GM13977 (cell line): Measurements from ENCODE around the gene LYRM7.
"Not testable (repeated sequence)": the region's sequence is repeated elsewhere in the genome, so short reads cannot be mapped to it uniquely, and the experiment has no call there.

ENCODE experiments used
- DNase-seq: peaks from one replicate; pipeline ENCODE4 v3.0.0; 2012; ENCODE audit warnings: low spot score
- in situ Hi-C: fragments of 300-500 bp; cut with MboI; formaldehyde crosslinking; loops from one replicate; pipeline ENCODE4 v1.12.0; 2022; ENCODE audit warnings: low sequenced_read_pairs, low pct_unique_long_range_greater_than_20kb, mixed read lengths, inconsistent platforms; ENCODE audit not compliant: unreplicated experiment
- TF ChIP-seq, protein P1 (sequence below): IDR thresholded peaks from 2 replicates; pipeline ENCODE4 v1.5.1; 2012; ENCODE audit warnings: mild to moderate bottlenecking, control low read depth; ENCODE audit not compliant: insufficient read depth; ENCODE audit errors: extremely low read depth, missing control alignments

The LYRM7 gene

DNA sequence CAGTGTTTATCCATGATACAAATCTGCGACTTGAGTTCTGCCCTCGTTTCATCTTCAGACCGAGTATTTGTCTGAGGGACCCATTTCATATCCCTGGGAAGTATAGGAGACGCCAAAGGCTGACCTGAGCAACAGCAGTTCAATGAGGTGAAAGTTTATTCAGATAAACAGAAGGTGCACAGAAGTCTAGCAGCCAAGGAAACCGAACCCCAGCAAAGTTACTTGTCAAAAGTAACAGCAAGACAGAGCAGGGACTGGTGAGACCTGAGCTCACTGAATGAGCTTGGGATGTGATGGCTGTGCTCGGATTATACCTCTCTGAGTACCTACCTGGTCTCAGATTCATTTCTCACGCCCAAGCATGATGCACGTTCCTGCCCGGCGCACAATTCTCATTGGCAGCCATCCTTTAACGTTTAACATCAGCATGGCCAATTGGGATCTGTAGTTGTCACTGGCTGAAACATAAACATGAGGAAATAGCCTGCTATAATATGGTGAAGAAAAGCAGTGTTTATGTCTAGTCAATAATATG, 599 bp downstream of the LYRM7 start:
- TF ChIP-seq, protein P1, sequence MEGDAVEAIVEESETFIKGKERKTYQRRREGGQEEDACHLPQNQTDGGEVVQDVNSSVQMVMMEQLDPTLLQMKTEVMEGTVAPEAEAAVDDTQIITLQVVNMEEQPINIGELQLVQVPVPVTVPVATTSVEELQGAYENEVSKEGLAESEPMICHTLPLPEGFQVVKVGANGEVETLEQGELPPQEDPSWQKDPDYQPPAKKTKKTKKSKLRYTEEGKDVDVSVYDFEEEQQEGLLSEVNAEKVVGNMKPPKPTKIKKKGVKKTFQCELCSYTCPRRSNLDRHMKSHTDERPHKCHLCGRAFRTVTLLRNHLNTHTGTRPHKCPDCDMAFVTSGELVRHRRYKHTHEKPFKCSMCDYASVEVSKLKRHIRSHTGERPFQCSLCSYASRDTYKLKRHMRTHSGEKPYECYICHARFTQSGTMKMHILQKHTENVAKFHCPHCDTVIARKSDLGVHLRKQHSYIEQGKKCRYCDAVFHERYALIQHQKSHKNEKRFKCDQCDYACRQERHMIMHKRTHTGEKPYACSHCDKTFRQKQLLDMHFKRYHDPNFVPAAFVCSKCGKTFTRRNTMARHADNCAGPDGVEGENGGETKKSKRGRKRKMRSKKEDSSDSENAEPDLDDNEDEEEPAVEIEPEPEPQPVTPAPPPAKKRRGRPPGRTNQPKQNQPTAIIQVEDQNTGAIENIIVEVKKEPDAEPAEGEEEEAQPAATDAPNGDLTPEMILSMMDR = no peak
- DNase-seq = no peak
- in situ Hi-C loops = no loop called here

DNA sequence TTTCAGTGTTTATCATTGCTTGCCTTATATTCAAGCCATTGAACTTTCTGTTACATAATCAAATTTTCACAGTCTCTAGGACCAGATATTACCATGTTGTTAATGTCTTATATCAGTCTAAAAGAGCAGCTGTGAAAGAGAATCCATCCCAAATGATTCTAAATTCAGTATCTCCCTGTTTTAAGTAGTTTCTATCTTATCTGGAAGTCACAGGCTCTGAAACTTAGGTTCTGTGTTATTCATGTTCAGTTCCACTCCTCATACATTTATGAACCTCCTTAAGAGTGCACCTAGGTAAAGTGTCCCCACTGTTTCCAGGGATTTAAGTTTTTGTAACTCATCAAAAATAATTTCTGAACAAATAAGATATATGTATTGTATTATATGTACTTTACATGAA, 9.7 kb downstream of the LYRM7 start:
- in situ Hi-C loops = no loop called here
- DNase-seq = no peak
- TF ChIP-seq, protein P1 = no peak

DNA sequence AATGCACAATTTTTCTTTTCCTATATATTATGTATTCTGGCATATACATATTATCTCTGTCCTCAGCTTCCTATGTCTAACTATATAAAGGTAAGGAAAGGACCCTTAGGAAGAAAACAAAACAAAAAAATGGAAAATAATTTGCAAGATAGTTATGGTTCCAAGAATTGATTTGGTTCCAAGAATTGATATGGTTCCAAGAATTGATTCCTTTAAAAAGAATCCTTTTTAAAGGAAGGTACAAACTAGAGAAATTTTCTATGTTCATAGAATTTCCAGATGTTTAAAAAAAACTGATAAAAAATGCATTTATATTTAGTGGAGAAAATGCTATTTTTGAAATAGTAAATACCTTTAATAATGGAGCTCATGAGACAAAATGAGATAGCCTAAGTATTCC, 12.1 kb downstream of the LYRM7 start:
- TF ChIP-seq, protein P1 = no peak
- no peak for DNase-seq
- in situ Hi-C loops = no loop called here

DNA sequence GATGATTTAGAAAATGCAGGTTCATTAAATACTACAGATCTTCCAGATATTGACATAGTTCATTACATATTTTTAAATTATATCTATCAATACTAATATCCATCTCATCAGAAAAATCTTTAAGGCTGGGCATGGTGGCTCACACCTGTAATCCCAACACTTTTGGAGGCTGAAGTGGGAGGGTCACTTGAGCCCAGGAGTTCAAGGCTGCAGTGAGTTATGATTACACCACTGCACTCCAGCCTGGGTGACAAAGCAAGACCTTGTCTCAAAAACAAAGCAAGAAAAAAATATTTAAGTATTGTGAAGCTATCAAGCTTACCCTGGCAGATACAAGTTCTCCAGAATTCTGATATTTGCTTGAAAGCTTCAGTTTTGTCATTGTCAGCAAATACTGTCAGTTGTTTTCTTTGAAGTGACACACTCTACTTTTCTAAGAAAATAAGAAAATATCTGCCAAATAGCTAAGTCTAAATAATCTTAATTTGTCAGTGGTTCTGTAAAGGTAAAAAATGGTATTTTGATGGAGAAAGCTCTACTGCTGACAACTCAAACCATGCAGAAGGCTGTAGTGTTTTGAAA, 14.9 kb downstream of the LYRM7 start:
- TF ChIP-seq, protein P1 = no peak

DNA sequence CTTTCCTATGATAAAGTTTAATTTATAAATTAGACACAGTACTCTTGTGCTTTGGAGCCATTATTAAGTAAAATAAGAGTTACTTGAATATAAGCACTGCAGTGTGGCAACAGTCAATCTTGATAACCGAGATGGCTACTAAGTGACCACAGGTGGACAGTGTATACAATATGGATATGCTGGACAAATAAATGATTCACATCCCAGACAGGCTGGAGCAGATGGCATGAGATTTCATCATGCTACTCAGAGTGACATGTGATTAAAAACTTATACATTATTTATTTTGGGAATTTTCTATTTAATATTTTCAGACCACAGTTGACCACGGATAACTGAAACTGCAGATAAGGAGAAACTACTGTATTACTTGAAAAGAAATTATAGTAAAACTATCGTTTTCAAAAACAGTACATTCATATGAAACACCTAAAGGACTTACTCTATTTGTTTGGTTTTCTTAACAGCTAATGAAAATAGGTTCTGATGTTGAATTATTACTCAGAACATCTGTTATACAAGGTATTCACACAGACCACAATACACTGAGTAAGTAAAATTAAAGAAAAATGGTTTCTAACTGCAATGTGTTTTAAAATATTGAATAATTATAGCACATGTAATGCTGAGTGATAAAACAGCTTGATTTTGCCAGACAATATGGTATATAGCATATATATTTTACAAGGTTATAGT, 16.0 kb downstream of the LYRM7 start:
- DNase-seq = no peak
- TF ChIP-seq, protein P1 = no peak
- in situ Hi-C loops = no loop called here

More for the DNA sequence above, 14.9 kb downstream of the LYRM7 start:
- in situ Hi-C loops = no loop called here
- no peak for DNase-seq

DNA sequence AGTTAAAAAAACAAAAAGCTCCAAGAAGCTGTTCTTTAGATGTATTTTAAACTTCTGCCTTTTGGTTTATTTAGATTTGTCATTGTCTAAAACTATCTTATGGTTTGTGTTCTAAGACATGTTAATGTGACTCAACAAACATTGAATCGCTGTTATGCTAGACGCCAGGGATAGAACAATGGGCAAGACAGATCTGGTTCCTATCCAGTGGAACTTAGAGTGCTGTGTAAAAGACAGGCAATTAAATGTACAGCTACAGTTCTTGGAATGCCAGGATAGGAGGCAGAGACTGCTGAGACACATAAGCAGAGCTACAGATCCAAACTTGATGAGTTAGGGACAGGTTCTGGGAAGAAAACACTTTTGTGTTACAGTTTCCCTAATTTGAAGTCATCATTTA, 22.4 kb downstream of the LYRM7 start:
- in situ Hi-C loops = no loop called here
- DNase-seq = no peak
- TF ChIP-seq, protein P1 = no peak

DNA sequence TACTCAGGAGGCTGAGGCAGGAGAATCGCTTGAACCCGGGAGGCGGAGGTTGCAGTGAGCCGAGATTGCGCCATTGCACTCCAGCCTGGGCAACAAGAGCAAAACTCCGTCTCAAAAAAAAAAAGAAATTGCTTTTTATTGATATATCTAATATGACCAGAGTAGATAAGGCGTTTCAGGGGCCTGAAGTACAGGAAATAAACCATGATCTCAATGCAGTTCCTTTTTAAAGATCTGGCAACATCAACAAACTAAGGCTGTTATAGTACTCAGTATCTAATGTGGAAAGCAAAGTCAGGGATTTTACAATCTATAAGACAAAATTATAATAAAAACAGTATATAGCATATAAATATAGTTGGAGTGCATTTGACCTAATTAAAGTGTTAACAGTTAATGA, 23.2 kb downstream of the LYRM7 start:
- DNase-seq, in situ Hi-C loops: not testable (repeated sequence)
